Upper lobe of left lung (tissue), 6 donors: ENCODE measurements around the gene ACVR2A. TPM values are rescaled to one million over a fixed set of nuclear protein-coding genes. Genes with fewer than 3 reads are reported as not detected.

Source experiments
- ATAC-seq, 2 donors: fragments of 200-7000 bp; cut with Tn5 transposase; one replicate each; pipeline ENCODE4 v1.9.1; 2022; ENCODE audit warnings: mild to moderate bottlenecking in 2 of 2, moderate library complexity in 2 of 2; ENCODE audit not compliant: low FRiP score in 2 of 2
- DNase-seq, 2 donors: peaks; one replicate each; pipeline ENCODE4 v3.0.0-alpha.2; 2019 to 2020
- H3K27ac ChIP-seq, 4 donors: fragments of 200-600 bp; sonication (generic); one replicate each; pipeline ENCODE4 v1.5.1; 2016 to 2019
- H3K27me3 ChIP-seq, 4 donors: fragments of 200-600 bp; sonication (generic); one replicate each; pipeline ENCODE4 v1.5.1; 2017 to 2019
- H3K36me3 ChIP-seq, 4 donors: fragments of 200-600 bp; sonication (generic); one replicate each; pipeline ENCODE4 v1.5.1; 2016 to 2019
- H3K4me1 ChIP-seq, 4 donors: fragments of 200-600 bp; sonication (generic); one replicate each; pipeline ENCODE4 v1.5.1; 2018 to 2019
- H3K4me3 ChIP-seq, 4 donors: fragments of 200-600 bp; sonication (generic); one replicate each; pipeline ENCODE4 v1.5.1; 2017 to 2019; ENCODE audit warnings: mild to moderate bottlenecking in 2 of 4, moderate library complexity in 1 of 4
- H3K9me3 ChIP-seq, 4 donors: fragments of 200-600 bp; sonication (generic); one replicate each; pipeline ENCODE4 v1.5.1; 2018 to 2019
- EP300 ChIP-seq, 4 donors: sonication (generic); formaldehyde crosslinking; IDR thresholded peaks; one replicate each; pipeline ENCODE4 v1.5.1; 2017; ENCODE audit warnings: antibody characterized with exemption in 4 of 4, control low read depth in 2 of 4
- POLR2A ChIP-seq, 4 donors: fragments of 450-650 bp; IDR thresholded peaks; one replicate each; pipeline ENCODE4 v1.5.1; 2016 to 2017; ENCODE audit warnings: antibody characterized with exemption in 4 of 4, mild to moderate bottlenecking in 2 of 4
- POLR2AphosphoS5 ChIP-seq, 2 donors: sonication (generic); formaldehyde crosslinking; IDR thresholded peaks; one replicate each; pipeline ENCODE4 v1.5.1; 2017; ENCODE audit warnings: antibody characterized with exemption in 2 of 2
- whole genome bisulfite sequencing, 2 donors: methylation state at CpG; one replicate each; pipeline ENCODE4 v1.1.5; 2017 to 2018; 5-methylcytosine and 5-hydroxymethylcytosine counted together
- total RNA-seq, 6 donors: library from RNA; depleted of rRNA in 4 of 6; stranded (reverse); fragments of >200 nt in 4 of 6; gene quantifications; one replicate each; pipeline versions ENCODE4 v1.1.0 to v1.2.1, GENCODE V29; 2016 to 2021
- TF ChIP-seq, protein P1 (sequence below), 6 experiments: fragments of 450-650 bp in 4 of 6; fragments of 200-600 bp in 2 of 6; sonication (generic) in 2 of 6; IDR thresholded peaks; one replicate each; pipeline ENCODE4 v1.5.1; 2016 to 2019; ENCODE audit warnings: antibody characterized with exemption in 6 of 6
- donor health status: DM: no; HTN: no; CAD: no; lungs with moderate emphysema.
- donor health status: DM: no; HTN: yes; CAD: no; lungs with severe emphysema.

ACVR2A gene
- total RNA-seq, 6 donors from 2014 or later = 5.5 to 34.5 (median 11.0) TPM

DNA sequence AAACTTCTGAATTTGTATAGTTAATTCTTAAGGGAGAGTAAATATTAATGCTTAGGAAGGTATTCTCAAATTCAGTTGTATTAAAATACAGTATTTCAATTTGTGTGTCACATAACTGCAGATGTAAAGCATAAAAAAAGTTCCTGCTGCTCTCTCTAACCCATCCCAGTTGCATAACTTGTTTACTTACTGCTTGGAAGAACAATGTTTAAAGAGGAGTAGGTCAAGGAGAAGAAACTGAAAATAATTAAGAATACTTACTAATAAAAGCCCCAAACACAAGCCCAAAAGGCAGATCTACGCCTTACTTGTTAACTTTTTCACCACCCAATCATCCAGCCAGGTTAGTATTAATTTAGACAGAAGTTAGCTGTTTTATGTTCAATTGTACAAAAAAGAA lies 94.5 kb downstream of the ACVR2A start:
- Histone ChIP-seq H3K4me1 (peaks cover 0 to 12% (median 4%) of the 10 kb centered on the region in 4 donors), H3K27me3 (no peaks in the 10 kb centered on the region), H3K9me3 (no peaks in the 10 kb centered on the region), H3K27ac (no peak overlapping the region), H3K4me3 (no peak overlapping the region), H3K36me3 (peaks cover 0 to 46% (median 17%) of the 10 kb centered on the region in 4 donors)
- ATAC-seq (no peak), DNase-seq (no peak)
- TF ChIP-seq EP300 (IDR thresholded peaks at IDR 0.05) (no peak), POLR2A (IDR thresholded peaks at IDR 0.05) (no peak), POLR2AphosphoS5 (IDR thresholded peaks at IDR 0.05) (no peak)
- TF ChIP-seq, protein P1, sequence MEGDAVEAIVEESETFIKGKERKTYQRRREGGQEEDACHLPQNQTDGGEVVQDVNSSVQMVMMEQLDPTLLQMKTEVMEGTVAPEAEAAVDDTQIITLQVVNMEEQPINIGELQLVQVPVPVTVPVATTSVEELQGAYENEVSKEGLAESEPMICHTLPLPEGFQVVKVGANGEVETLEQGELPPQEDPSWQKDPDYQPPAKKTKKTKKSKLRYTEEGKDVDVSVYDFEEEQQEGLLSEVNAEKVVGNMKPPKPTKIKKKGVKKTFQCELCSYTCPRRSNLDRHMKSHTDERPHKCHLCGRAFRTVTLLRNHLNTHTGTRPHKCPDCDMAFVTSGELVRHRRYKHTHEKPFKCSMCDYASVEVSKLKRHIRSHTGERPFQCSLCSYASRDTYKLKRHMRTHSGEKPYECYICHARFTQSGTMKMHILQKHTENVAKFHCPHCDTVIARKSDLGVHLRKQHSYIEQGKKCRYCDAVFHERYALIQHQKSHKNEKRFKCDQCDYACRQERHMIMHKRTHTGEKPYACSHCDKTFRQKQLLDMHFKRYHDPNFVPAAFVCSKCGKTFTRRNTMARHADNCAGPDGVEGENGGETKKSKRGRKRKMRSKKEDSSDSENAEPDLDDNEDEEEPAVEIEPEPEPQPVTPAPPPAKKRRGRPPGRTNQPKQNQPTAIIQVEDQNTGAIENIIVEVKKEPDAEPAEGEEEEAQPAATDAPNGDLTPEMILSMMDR (IDR thresholded peaks at IDR 0.05) = no peak
- 67 to 71% methylated on average over 1 of the region's 1 CpG for WGBS, 2 donors

DNA sequence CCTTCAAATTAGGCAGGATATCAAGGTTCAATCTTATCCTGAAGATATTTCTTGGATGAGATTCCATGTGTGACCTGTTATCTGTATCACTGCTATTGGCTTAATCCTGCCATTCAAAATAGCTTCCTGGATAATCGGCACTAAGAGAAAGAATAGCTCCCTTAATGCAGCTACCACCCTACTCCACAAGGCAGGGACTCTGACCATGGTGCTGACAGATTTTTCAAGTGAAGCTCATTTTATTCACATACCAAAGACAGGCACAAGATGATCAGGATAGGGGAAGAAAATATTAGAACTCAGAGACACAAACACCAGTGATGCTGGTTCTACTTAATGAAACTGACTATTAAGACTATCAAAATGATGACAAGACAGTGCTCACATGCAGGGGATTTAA lies 100.8 kb downstream of the ACVR2A start:
- H3K27me3 ChIP-seq = no peaks in the 10 kb centered on the region
- no peaks in the 10 kb centered on the region for H3K9me3 ChIP-seq
- DNase-seq (no peak), ATAC-seq (no peak)
- 39 to 56% methylated on average over 1 of the region's 1 CpG for WGBS, 2 donors
- no peak for TF ChIP-seq POLR2A (IDR thresholded peaks at IDR 0.05)
- no peak for TF ChIP-seq EP300 (IDR thresholded peaks at IDR 0.05)
- no peak for TF ChIP-seq POLR2AphosphoS5 (IDR thresholded peaks at IDR 0.05)
- TF ChIP-seq, protein P1 (IDR thresholded peaks at IDR 0.05) = no peak
- no peaks in the 10 kb centered on the region for H3K4me1 ChIP-seq
- no peak overlapping the region for H3K4me3 ChIP-seq
- peaks cover 0 to 24% (median 0%) of the 10 kb centered on the region in 4 donors for H3K36me3 ChIP-seq
- no peak overlapping the region for H3K27ac ChIP-seq

DNA sequence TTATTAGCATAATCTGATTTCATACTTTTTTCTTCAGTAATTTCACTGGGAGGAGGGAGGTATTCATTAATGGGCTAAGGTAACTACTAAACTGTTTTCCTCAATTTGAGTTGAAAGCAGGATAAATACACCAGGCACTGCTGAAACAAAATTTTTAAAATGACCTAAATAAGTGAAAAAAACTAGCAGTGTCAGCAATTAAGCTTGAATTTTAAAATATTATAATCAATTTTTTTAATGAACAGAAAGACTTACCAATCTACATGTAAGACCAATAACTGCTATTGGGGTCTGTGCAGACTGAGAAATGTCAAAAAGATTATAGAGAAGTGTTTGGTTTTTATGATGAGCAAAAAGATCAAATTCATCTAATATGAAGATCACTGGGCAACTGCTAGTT lies 107.3 kb downstream of the ACVR2A start:
- TF ChIP-seq EP300 (IDR thresholded peaks at IDR 0.05) (no peak), POLR2A (IDR thresholded peaks at IDR 0.05) (no peak), POLR2AphosphoS5 (IDR thresholded peaks at IDR 0.05) (no peak)
- TF ChIP-seq, protein P1 (IDR thresholded peaks at IDR 0.05) = no peak
- no peak overlapping the region for H3K27ac ChIP-seq
- no peaks in the 10 kb centered on the region for H3K4me1 ChIP-seq
- no peak overlapping the region for H3K4me3 ChIP-seq
- H3K36me3 ChIP-seq = peaks cover 0 to 29% (median 0%) of the 10 kb centered on the region in 4 donors
- H3K27me3 ChIP-seq = no peaks in the 10 kb centered on the region
- DNase-seq (no peak), ATAC-seq (no peak)
- H3K9me3 ChIP-seq = no peaks in the 10 kb centered on the region

DNA sequence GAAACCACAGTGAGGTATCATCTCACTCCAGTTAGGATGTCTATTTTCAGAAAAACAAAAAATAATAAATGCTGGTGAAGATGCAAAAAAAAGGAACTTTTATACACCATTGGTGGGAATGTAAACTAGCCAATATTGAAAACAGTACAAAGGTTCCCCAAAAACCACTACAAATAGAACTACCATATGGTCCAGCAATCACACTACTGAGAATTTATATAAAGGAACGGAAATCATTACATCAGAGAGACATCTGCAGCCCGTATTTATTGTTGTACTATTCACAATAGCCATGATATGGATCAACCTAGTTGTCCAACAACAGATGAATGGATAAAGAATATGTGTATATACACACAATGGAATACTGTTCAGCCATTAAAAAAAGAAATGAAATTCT lies 123.7 kb downstream of the ACVR2A start:
- H3K4me3 ChIP-seq = no peak overlapping the region
- ATAC-seq (no peak), DNase-seq (no peak)
- peaks cover 0 to 20% (median 3%) of the 10 kb centered on the region in 4 donors for H3K36me3 ChIP-seq
- H3K9me3 ChIP-seq = no peaks in the 10 kb centered on the region
- H3K27ac ChIP-seq = no peak overlapping the region
- WGBS, 2 donors = 79 to 93% methylated on average over 2 of the region's 2 CpGs
- no peaks in the 10 kb centered on the region for H3K4me1 ChIP-seq
- TF ChIP-seq POLR2A (IDR thresholded peaks at IDR 0.05) (no peak), POLR2AphosphoS5 (IDR thresholded peaks at IDR 0.05) (no peak), EP300 (IDR thresholded peaks at IDR 0.05) (no peak)
- TF ChIP-seq, protein P1 (IDR thresholded peaks at IDR 0.05) = no peak
- H3K27me3 ChIP-seq = no peaks in the 10 kb centered on the region

DNA sequence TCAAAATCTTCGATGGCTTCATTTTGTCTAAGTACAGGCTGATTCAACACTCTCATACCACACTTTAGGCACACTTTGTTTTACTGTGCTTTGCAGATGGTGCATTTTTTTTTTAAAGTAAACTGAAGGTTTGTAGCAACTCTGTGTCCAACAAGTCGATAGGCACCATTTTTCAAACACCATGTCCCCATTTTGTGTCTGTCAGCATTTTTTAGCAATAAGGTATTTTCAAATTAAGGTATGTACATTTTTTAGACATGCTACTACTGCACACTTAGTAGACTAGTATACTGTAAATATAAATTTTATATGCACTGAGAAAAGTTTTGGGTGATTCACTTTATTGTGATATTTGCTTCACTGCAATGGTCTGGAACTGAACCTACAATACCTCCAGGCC lies 131.3 kb downstream of the ACVR2A start:
- peaks cover 0 to 15% (median 3%) of the 10 kb centered on the region in 4 donors for H3K36me3 ChIP-seq
- no peak overlapping the region for H3K4me3 ChIP-seq
- 72 to 80% methylated on average over 2 of the region's 2 CpGs for WGBS, 2 donors
- peaks cover 0 to 2% (median 0%) of the 10 kb centered on the region in 4 donors for H3K4me1 ChIP-seq
- no peak overlapping the region for H3K27ac ChIP-seq
- DNase-seq (no peak), ATAC-seq (no peak)
- H3K27me3 ChIP-seq = no peaks in the 10 kb centered on the region
- TF ChIP-seq POLR2AphosphoS5 (IDR thresholded peaks at IDR 0.05) (no peak), EP300 (IDR thresholded peaks at IDR 0.05) (no peak), POLR2A (IDR thresholded peaks at IDR 0.05) (no peak)
- TF ChIP-seq, protein P1 (IDR thresholded peaks at IDR 0.05) = no peak
- H3K9me3 ChIP-seq = no peaks in the 10 kb centered on the region
